Panc1 (cell line): ENCODE measurements around the gene ANG.

ENCODE experiments used
- CTCF ChIP-seq: fragments of 450-650 bp; IDR thresholded peaks from 2 replicates; pipeline ENCODE4 v1.5.1; 2017; ENCODE audit warnings: mild to moderate bottlenecking
- POLR2AphosphoS5 ChIP-seq: IDR thresholded peaks from 2 replicates; pipeline ENCODE4 v1.6.1; 2012; ENCODE audit warnings: mild to moderate bottlenecking, low read depth, low read length, moderate library complexity
- TF ChIP-seq, protein P1 (sequence below), 2 experiments: IDR thresholded peaks; 2 replicates each; pipeline ENCODE4 v1.6.1; 2011 to 2012; ENCODE audit warnings: low read depth in 2 of 2, control low read depth in 1 of 2, low read length in 1 of 2, mild to moderate bottlenecking in 1 of 2, moderate library complexity in 1 of 2; ENCODE audit not compliant: insufficient read depth in 1 of 2

- TF ChIP-seq CTCF (no peak), POLR2AphosphoS5 (no peak)
- TF ChIP-seq, protein P1, sequence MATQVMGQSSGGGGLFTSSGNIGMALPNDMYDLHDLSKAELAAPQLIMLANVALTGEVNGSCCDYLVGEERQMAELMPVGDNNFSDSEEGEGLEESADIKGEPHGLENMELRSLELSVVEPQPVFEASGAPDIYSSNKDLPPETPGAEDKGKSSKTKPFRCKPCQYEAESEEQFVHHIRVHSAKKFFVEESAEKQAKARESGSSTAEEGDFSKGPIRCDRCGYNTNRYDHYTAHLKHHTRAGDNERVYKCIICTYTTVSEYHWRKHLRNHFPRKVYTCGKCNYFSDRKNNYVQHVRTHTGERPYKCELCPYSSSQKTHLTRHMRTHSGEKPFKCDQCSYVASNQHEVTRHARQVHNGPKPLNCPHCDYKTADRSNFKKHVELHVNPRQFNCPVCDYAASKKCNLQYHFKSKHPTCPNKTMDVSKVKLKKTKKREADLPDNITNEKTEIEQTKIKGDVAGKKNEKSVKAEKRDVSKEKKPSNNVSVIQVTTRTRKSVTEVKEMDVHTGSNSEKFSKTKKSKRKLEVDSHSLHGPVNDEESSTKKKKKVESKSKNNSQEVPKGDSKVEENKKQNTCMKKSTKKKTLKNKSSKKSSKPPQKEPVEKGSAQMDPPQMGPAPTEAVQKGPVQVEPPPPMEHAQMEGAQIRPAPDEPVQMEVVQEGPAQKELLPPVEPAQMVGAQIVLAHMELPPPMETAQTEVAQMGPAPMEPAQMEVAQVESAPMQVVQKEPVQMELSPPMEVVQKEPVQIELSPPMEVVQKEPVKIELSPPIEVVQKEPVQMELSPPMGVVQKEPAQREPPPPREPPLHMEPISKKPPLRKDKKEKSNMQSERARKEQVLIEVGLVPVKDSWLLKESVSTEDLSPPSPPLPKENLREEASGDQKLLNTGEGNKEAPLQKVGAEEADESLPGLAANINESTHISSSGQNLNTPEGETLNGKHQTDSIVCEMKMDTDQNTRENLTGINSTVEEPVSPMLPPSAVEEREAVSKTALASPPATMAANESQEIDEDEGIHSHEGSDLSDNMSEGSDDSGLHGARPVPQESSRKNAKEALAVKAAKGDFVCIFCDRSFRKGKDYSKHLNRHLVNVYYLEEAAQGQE (IDR thresholded peaks at IDR 0.05; ENCODE audit: insufficient read depth in 1 of 2, low read depth in 2 of 2, low read length in 1 of 2): no peak
Measured at GRCh38 chr14:20733684-20734429, 45.3 kb downstream of the ANG start.
